OCI-LY3 (cell line): ENCODE data around the gene SURF4.
A peak's percentile ranks its signal among the peaks of the same experiment; 100 is the strongest.

ENCODE experiments used
- H2AFZ ChIP-seq: fragments of 200-600, 300-600 bp; shearing (Covaris generic); 2 replicates; pipeline ENCODE4 v1.6.0; 2014; ENCODE audit warnings: antibody characterized with exemption, low read depth, low read length
- H3K27ac ChIP-seq: fragments of 200-600, 300-600 bp; sonication (generic); 2 replicates; pipeline ENCODE4 v1.5.1; 2014; ENCODE audit warnings: mild to moderate bottlenecking, low read length, moderate library complexity, mixed read lengths
- H3K27me3 ChIP-seq: fragments of 200-600, 300-600 bp; sonication (generic); 2 replicates; pipeline ENCODE4 v1.6.1; 2014; ENCODE audit warnings: low read depth, low read length, mixed read lengths
- H3K36me3 ChIP-seq: fragments of 200-600, 300-600 bp; sonication (generic); replicated peaks from 2 replicates; pipeline ENCODE3; 2014; ENCODE audit warnings: low read depth, low read length, mixed read lengths
- H3K4me1 ChIP-seq: fragments of 300-600, 200-600 bp; sonication (generic); 2 replicates; pipeline ENCODE4 v1.6.1; 2014; ENCODE audit warnings: low read length, mixed read lengths
- H3K4me2 ChIP-seq: fragments of 200-600, 300-600 bp; sonication (generic); 2 replicates; pipeline ENCODE4 v1.6.1; 2014; ENCODE audit warnings: low read length, mixed read lengths
- H3K4me3 ChIP-seq: fragments of 300-600, 200-600 bp; sonication (generic); 2 replicates; pipeline ENCODE4 v1.5.1; 2014; ENCODE audit warnings: antibody characterized with exemption, mild to moderate bottlenecking, low read length, moderate library complexity
- H3K79me2 ChIP-seq: fragments of 300-600, 200-600 bp; shearing (Covaris generic); 2 replicates; pipeline ENCODE4 v1.6.1; 2014; ENCODE audit warnings: mild to moderate bottlenecking, low read length, mixed read lengths
- H3K9ac ChIP-seq: fragments of 300-600, 200-600 bp; shearing (Covaris generic); 2 replicates; pipeline ENCODE4 v1.6.0; 2014; ENCODE audit warnings: mild to moderate bottlenecking, low read length, moderate library complexity
- H3K9me3 ChIP-seq: fragments of 200-600, 300-600 bp; shearing (Covaris generic); 2 replicates; pipeline ENCODE4 v1.6.1; 2014; ENCODE audit warnings: low read length, mixed read lengths; ENCODE audit not compliant: insufficient read depth
- H4K20me1 ChIP-seq: fragments of 200-600, 300-600 bp; sonication (generic); 2 replicates; pipeline ENCODE4 v1.6.1; 2016; ENCODE audit warnings: low read length, mixed read lengths; ENCODE audit not compliant: insufficient read depth
- CTCF ChIP-seq: fragments of 200-600, 300-600 bp; sonication (generic); IDR thresholded peaks from 2 replicates; pipeline ENCODE4 v1.5.1; 2014; ENCODE audit warnings: antibody characterized with exemption, low read length, low read depth
- EZH2phosphoT487 ChIP-seq: fragments of 200-600 bp; shearing (Covaris generic); IDR thresholded peaks from 2 replicates; pipeline ENCODE4 v1.6.1; 2018; ENCODE audit warnings: antibody characterized with exemption, mixed run types, low read depth

The SURF4 gene

GRCh38 chr9:133417541-133418461 lies 41.9 kb upstream of the SURF4 start, which contains the start of gene REXO4:
Gene REXO4, minus strand, starts transcription at chr9:133418010. Its CDS starts 166 bp downstream, at chr9:133417844.
- H3K9ac ChIP-seq = peak within 1 kb of the TSS; percentile 93
- 0 out of 2 replicates have a peak, but pooled peaks cover 3% of the 10 kb centered on the region for H4K20me1 ChIP-seq
- H3K36me3 ChIP-seq = peaks cover 19% of the 10 kb centered on the region
- no peaks in the 10 kb centered on the region for H3K27me3 ChIP-seq
- peak within 1 kb of the TSS; percentile 90 for H3K27ac ChIP-seq
- peaks cover 63% of the 10 kb centered on the region for H3K79me2 ChIP-seq
- peaks cover 43% of the 10 kb centered on the region for H3K4me1 ChIP-seq
- TF ChIP-seq EZH2phosphoT487 = no peak
- no peak for TF ChIP-seq CTCF
- peak within 1 kb of the TSS; percentile 96 for H3K4me3 ChIP-seq
- peak within 1 kb of the TSS; percentile 83 for H3K4me2 ChIP-seq
- no peaks in the 10 kb centered on the region for H3K9me3 ChIP-seq
- peak within 1 kb of the TSS; percentile 52; the same call in 1 of the 2 replicates for H2AFZ ChIP-seq

GRCh38 chr9:133415170-133415569 lies 39.3 kb upstream of the SURF4 start:
- no peak for TF ChIP-seq EZH2phosphoT487
- H3K4me2 ChIP-seq = no peak overlapping the region
- peaks cover 25% of the 10 kb centered on the region for H3K4me1 ChIP-seq
- peaks cover 63% of the 10 kb centered on the region for H3K79me2 ChIP-seq
- no peaks in the 10 kb centered on the region for H3K27me3 ChIP-seq
- no peak overlapping the region for H3K4me3 ChIP-seq
- H3K27ac ChIP-seq = no peak overlapping the region
- no peak overlapping the region for H3K9ac ChIP-seq
- peaks cover 38% of the 10 kb centered on the region for H3K36me3 ChIP-seq
- no peak overlapping the region for H2AFZ ChIP-seq
- no peaks in the 10 kb centered on the region for H3K9me3 ChIP-seq
- 0 out of 2 replicates have a peak, but pooled peaks cover 3% of the 10 kb centered on the region for H4K20me1 ChIP-seq

- no peak overlapping the region for H3K9ac ChIP-seq
- H3K4me2 ChIP-seq = no peak overlapping the region
- peaks cover 53% of the 10 kb centered on the region for H3K36me3 ChIP-seq
- H3K27me3 ChIP-seq = no peaks in the 10 kb centered on the region
- TF ChIP-seq EZH2phosphoT487 = no peak
- no peak for TF ChIP-seq CTCF
- H4K20me1 ChIP-seq = no peaks in the 10 kb centered on the region
- no peak overlapping the region for H2AFZ ChIP-seq
- H3K79me2 ChIP-seq = no peaks in the 10 kb centered on the region
- no peaks in the 10 kb centered on the region for H3K4me1 ChIP-seq
- no peak overlapping the region for H3K4me3 ChIP-seq
- H3K9me3 ChIP-seq = no peaks in the 10 kb centered on the region
- no peak overlapping the region for H3K27ac ChIP-seq
Measured at GRCh38 chr9:133408042-133408441, 32.2 kb upstream of the SURF4 start.

- no peak overlapping the region for H3K27ac ChIP-seq
- H3K4me2 ChIP-seq = no peak overlapping the region
- H2AFZ ChIP-seq = no peak overlapping the region
- H3K36me3 ChIP-seq = peaks cover 48% of the 10 kb centered on the region
- H3K79me2 ChIP-seq = no peaks in the 10 kb centered on the region
- H4K20me1 ChIP-seq = no peaks in the 10 kb centered on the region
- TF ChIP-seq EZH2phosphoT487 = no peak
- TF ChIP-seq CTCF = peak; percentile 91
- H3K9me3 ChIP-seq = no peaks in the 10 kb centered on the region
- no peak overlapping the region for H3K9ac ChIP-seq
- no peak overlapping the region for H3K4me3 ChIP-seq
- H3K4me1 ChIP-seq = no peaks in the 10 kb centered on the region
- H3K27me3 ChIP-seq = no peaks in the 10 kb centered on the region
Measured at GRCh38 chr9:133406480-133407307, 30.8 kb upstream of the SURF4 start.
